GM10847 (cell line): ENCODE results near the gene INHBC.

Experiments used
- POLR2A ChIP-seq: IDR thresholded peaks from 2 replicates; pipeline ENCODE4 v1.6.1; 2011; ENCODE audit not compliant: insufficient read length; ENCODE audit errors: extremely low read depth

INHBC gene

GRCh38 chr12:57487597-57488401 lies 53.2 kb downstream of the INHBC start, which contains the start of gene MARS1:
Gene MARS1 (plus strand): TSS chr12:57488068. CDS start chr12:57488091, 23 bp downstream.
- TF ChIP-seq POLR2A = peak; percentile 69

- TF ChIP-seq POLR2A = no peak
Observed at GRCh38 chr12:57488402-57489156, 54.0 kb downstream of the INHBC start.

- no peak for TF ChIP-seq POLR2A
Observed at GRCh38 chr12:57489157-57489641, 54.6 kb downstream of the INHBC start.

GRCh38 chr12:57490126-57490525 lies 55.5 kb downstream of the INHBC start:
- TF ChIP-seq POLR2A = no peak

DNA sequence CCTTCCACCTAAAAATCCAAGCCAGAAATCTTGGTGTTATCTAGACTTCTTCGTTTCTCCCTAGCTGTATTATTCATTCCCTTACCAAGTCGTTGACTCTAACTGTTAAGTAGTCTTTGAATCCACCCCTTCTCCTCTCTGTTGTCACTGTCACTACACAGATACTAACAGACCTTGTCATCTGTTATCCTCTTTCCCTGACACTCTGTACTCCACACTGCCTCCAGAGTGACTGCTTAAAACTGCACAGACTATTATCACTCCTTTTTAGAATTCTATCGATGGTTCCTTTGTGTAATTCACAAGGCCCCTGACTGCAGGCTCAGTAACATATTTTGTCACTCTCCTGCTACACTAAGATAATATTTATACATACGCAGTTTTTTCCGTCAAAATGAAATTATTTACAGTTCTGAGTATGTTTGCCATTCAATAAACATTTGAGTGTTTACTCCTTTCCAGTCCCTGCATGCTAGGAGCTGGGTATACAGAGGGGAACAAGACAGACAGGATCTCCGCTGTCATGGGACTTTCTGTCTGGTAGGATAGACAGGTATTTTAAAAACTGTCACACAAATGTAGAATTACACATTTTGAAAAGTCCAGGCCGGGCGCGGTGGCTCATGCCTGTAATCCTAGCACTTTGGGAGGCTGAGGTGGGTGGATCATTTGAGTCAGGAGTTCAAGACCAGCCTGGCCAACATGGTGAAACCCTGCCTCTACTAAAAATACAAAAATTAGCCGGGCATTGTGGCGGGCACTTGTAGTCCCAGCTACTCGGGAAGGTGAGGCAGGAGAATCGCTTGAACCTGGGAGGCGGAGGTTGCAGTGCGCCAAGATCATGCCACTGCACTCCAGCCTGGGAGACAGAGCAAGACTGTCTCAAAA lies 57.1 kb downstream of the INHBC start:
- TF ChIP-seq POLR2A = no peak

DNA sequence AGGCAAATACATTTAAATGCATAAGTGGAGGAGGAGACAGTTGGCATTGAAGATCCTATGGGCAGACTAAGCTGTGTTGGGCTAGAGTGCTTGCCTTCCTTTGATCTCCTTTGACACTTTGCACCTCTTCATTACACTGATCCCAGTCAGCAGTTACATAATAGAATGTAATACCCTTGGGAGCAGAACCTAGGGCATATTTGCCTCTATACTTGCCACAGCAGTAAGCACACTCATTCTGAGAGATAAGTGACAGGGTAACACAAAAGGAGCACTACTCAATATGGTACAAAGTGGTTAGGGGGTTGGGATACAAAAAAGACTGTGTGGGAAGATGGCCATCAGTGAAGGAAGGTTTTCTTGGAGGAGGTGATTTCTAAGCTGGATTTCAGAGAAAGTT lies 62.2 kb downstream of the INHBC start:
- no peak for TF ChIP-seq POLR2A

DNA sequence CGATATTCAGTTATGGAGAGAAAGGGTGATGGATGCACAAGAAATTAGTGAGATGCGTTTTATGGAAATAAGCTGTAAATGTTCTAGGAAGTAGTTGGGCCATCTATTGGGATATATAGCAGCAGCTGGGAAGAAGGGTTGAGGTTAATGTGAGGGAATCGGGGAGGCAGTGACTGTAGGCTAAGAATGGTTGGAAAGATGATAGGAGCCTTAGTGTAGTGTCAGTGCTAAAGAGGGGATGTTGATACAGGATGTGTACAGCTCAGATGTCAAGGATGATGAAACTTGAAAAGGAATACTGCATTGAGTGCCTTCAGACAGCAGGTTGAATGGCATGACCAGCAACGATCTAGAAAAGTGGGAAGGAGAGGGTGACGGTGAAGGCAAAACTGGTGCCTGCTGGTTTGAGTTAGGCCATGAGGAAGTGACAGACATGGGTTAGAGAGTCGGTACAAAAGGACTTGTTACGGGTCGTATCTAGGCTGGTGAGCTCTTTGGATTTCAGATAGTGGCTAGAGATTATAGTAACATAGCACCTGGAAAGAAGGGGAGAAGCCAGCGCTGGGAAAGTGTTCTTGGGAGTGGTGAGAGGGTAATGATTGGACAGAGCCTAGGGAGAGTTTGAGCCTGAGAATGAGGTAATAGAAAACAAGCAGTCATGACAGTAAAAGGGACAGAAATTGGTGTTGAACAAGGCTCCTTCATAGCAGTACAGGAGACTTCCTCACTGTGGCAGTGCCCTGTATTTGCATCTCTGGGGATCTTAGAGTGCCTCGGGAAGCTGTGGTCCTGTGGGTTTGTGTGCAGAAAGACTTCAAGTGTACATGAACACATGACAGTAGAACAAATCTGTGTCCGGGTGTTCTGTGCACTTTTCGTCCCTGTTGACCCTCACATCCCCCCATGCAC lies 62.9 kb downstream of the INHBC start:
- TF ChIP-seq POLR2A = no peak

- no peak for TF ChIP-seq POLR2A
Observed at GRCh38 chr12:57498132-57498502, 63.5 kb downstream of the INHBC start.

DNA sequence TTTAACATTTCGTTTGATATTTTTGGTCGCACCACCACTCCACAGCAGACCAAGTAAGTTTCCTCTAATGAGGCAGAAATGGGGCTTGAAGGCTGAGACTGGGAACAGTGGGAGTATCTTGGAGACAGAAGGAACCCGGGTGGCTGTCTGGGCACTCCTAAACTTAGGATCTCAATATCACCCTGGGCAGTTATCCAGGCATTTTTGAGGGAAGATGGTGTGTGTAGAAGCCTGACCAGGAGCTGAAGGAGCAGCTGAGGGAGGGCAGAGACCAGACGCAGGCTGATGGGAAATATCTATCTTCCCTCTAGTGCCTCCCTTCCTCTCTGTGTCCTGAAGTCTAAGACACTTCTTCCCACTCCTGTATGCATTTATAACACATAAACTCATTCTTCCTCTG lies 64.0 kb downstream of the INHBC start:
- no peak for TF ChIP-seq POLR2A

DNA sequence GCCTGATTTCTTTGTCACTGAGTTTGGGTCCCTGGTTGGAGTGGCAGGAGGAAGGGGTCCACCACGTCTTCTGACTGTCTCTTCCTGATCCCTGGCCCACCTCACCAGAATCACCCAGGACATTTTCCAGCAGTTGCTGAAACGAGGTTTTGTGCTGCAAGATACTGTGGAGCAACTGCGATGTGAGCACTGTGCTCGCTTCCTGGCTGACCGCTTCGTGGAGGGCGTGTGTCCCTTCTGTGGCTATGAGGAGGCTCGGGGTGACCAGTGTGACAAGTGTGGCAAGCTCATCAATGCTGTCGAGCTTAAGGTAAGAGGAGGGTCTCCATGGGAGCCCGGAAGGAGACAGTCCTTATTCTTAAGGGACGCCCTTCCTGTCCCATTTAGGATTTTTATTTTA lies 65.6 kb downstream of the INHBC start:
- TF ChIP-seq POLR2A = no peak
